Kidney (tissue), 22 donors: ENCODE results near the gene CES2. TPM values are rescaled to one million over a fixed set of nuclear protein-coding genes. Genes with fewer than 3 reads are reported as not detected.

Experiments
- DNase-seq, 5 donors: peaks; one replicate each; pipeline ENCODE4 v3.0.0-alpha.2; 2013 to 2020
- FAIRE-seq: peaks from 2 replicates; lab custom pipeline; 2012; peaks lifted over from hg19 to GRCh38; lab: Jason Lieb, UNC
- H3K27ac ChIP-seq, 2 donors: one replicate each; pipeline ENCODE4 v1.7.0; 2013; ENCODE audit warnings: low read depth in 2 of 2, low read length in 2 of 2, inconsistent platforms in 1 of 2
- H3K27me3 ChIP-seq: one replicate; pipeline ENCODE4 v1.7.1; 2013; ENCODE audit warnings: low read length, inconsistent platforms; ENCODE audit not compliant: control insufficient read depth, insufficient read depth
- H3K36me3 ChIP-seq, 3 donors: one replicate each; pipeline versions ENCODE4 v1.7.0 to v1.7.1; 2013; ENCODE audit warnings: low read length in 3 of 3, control low read depth in 1 of 3, inconsistent platforms in 1 of 3; ENCODE audit not compliant: insufficient read depth in 3 of 3, control insufficient read depth in 2 of 3
- H3K4me1 ChIP-seq, 3 donors: one replicate each; pipeline versions ENCODE4 v1.7.0 to v1.7.1; 2013; ENCODE audit warnings: low read length in 3 of 3, inconsistent platforms in 1 of 3, low read depth in 1 of 3; ENCODE audit not compliant: control insufficient read depth in 2 of 3, insufficient read depth in 2 of 3
- H3K4me3 ChIP-seq, 3 donors: one replicate each; pipeline versions ENCODE4 v1.7.0 to v1.8.1; 2013; ENCODE audit warnings: low read length in 3 of 3, control low read depth in 1 of 3, inconsistent platforms in 1 of 3
- H3K9ac ChIP-seq, 3 donors: one replicate each; pipeline versions ENCODE4 v1.7.0 to v1.7.1; 2013; ENCODE audit warnings: low read length in 3 of 3, control low read depth in 1 of 3, inconsistent platforms in 1 of 3
- H3K9me3 ChIP-seq, 3 donors: one replicate each; pipeline versions ENCODE4 v1.7.0 to v1.7.1; 2013; ENCODE audit warnings: low read length in 3 of 3, control low read depth in 1 of 3, inconsistent platforms in 1 of 3; ENCODE audit not compliant: control insufficient read depth in 2 of 3, insufficient read depth in 1 of 3
- intact Hi-C: fragments of 100-400 bp; cut with DNase I; formaldehyde crosslinking; loops from one replicate; pipeline ENCODE4 v1.11.1; 2022
- long read RNA-seq, 10 donors: library from polyadenylated mRNA in 1 of 10; unstranded in 1 of 10; transcript quantifications; one replicate each; pipeline ENCODE4 v2.0.0 and lab custom pipeline, GENCODE V29; 2021 to 2026
- polyA plus RNA-seq: library from polyadenylated mRNA; stranded (reverse); fragments of 350-450 nt; fragmentation: Illumina TruSeq; extraction: RNeasy Lipid Tissue Mini Kit (QIAGEN cat#74804); gene quantifications from one replicate; pipeline ENCODE4 v1.2.3, GENCODE V29; 2014; ENCODE audit warnings: low read depth, low replicate concordance; ENCODE audit not compliant: insufficient read depth
- total RNA-seq: library from RNA; stranded (reverse); fragmentation: NEBNext Ultra II Directional; extraction: Animal tissue kit (Norgen Biotek cat#: 25700); gene quantifications from one replicate; pipeline ENCODE4 v1.2.1, GENCODE V29; 2021
- TF ChIP-seq, protein P1 (sequence below): IDR thresholded peaks from 3 replicates; pipeline ENCODE4 v1.5.1; 2012; ENCODE audit warnings: mild to moderate bottlenecking, moderate library complexity, borderline replicate concordance; ENCODE audit not compliant: insufficient read depth; ENCODE audit errors: extremely low read depth
- donor health status: control.
- donor health status: control.
- donor health status: control.
- donor health status: control.
- donor health status: control.
- donor health status: DM: yes; HTN: yes; CAD: no.
- donor health status: Normal renal cell carcinoma (clear cell type).

The CES2 gene, protein sequence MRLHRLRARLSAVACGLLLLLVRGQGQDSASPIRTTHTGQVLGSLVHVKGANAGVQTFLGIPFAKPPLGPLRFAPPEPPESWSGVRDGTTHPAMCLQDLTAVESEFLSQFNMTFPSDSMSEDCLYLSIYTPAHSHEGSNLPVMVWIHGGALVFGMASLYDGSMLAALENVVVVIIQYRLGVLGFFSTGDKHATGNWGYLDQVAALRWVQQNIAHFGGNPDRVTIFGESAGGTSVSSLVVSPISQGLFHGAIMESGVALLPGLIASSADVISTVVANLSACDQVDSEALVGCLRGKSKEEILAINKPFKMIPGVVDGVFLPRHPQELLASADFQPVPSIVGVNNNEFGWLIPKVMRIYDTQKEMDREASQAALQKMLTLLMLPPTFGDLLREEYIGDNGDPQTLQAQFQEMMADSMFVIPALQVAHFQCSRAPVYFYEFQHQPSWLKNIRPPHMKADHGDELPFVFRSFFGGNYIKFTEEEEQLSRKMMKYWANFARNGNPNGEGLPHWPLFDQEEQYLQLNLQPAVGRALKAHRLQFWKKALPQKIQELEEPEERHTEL
- total RNA-seq: 72.1 TPM
- 76.9 TPM for polyA plus RNA-seq
- long read RNA-seq, donor 1, partial matches to known transcripts: 0 of 7 reads
- long read RNA-seq, donor 1, other reads (novel, unspliced or antisense): 0 of 7 reads
- long read RNA-seq, donor 2, partial matches to known transcripts: 0 of 3 reads
- long read RNA-seq, donor 2, other reads (novel, unspliced or antisense): 0 of 3 reads
- long read RNA-seq, donor 3, transcript CES2-201 (12 exons, 3,927 nt): major isoform, 6 of 9 reads
- long read RNA-seq, donor 3, partial matches to known transcripts: 0 of 9 reads
- long read RNA-seq, donor 3, other reads (novel, unspliced or antisense): 0 of 9 reads
- long read RNA-seq, donor 4, transcript CES2-201 (12 exons, 3,927 nt): major isoform, 8 of 11 reads
- long read RNA-seq, donor 4, partial matches to known transcripts: 0 of 11 reads
- long read RNA-seq, donor 4, other reads (novel, unspliced or antisense): 0 of 11 reads
- long read RNA-seq, donor 5: 0 reads
- long read RNA-seq, donor 6, partial matches to known transcripts: 0 of 2 reads
- long read RNA-seq, donor 6, other reads (novel, unspliced or antisense): 0 of 2 reads
- long read RNA-seq, donor 7, transcript CES2-201 (12 exons, 3,927 nt): major isoform, 83 of 162 reads
- long read RNA-seq, donor 7, transcript CES2-202 (12 exons, 3,868 nt): minor isoform, 9 of 162 reads
- long read RNA-seq, donor 7, transcript CES2-211 (12 exons, 3,391 nt): minor isoform, 16 of 162 reads
- long read RNA-seq, donor 7, partial matches to known transcripts: 37 of 162 reads
- long read RNA-seq, donor 7, other reads (novel, unspliced or antisense): 17 of 162 reads
- long read RNA-seq, donor 8, partial matches to known transcripts: 0 of 4 reads
- long read RNA-seq, donor 8, other reads (novel, unspliced or antisense): 0 of 4 reads
- long read RNA-seq, donor 9, partial matches to known transcripts: 0 of 4 reads
- long read RNA-seq, donor 9, other reads (novel, unspliced or antisense): 0 of 4 reads
- long read RNA-seq, donor 10, transcript CES2-201 (12 exons, 3,927 nt): major isoform, 7 of 10 reads
- long read RNA-seq, donor 10, partial matches to known transcripts: 0 of 10 reads
- long read RNA-seq, donor 10, other reads (novel, unspliced or antisense): 0 of 10 reads

DNA sequence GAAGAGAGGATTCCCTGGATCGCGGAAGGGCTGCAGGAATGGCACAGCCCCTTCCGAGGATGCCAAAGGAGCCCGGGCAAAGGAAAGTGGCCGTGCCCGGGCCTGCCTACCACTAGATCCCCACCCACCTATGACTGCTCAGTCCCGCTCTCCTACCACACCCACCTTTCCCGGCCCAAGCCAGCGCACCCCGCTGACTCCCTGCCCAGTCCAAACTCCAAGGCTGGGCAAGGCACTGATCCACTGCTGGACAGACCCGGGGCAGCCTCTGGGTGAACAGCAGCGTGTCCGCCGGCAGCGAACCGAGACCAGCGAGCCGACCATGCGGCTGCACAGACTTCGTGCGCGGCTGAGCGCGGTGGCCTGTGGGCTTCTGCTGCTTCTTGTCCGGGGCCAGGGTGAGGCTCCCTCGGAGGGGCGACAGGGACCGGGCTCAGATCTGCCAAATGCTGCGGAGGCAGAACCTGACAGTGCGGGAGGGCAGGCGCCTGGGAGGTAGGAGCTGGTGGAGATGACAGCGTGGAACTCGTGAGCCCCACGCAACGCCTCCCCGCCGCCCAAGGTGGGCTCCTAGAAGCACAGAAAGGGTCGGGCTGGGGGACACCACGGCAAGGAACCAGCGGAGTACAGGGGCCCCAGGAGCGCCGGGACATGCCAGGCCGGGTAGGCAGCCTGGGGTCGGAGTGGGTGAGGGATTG is at the start of gene CES2:
Gene CES2 (plus strand): TSS at position 203 of the 698 bp plus-strand sequence. CDS start 120 bp downstream, at position 323.
- peaks cover 0 to 28% (median 17%) of the 10 kb centered on the region in 3 donors for H3K36me3 ChIP-seq
- FAIRE-seq: no peak
- TF ChIP-seq, protein P1, sequence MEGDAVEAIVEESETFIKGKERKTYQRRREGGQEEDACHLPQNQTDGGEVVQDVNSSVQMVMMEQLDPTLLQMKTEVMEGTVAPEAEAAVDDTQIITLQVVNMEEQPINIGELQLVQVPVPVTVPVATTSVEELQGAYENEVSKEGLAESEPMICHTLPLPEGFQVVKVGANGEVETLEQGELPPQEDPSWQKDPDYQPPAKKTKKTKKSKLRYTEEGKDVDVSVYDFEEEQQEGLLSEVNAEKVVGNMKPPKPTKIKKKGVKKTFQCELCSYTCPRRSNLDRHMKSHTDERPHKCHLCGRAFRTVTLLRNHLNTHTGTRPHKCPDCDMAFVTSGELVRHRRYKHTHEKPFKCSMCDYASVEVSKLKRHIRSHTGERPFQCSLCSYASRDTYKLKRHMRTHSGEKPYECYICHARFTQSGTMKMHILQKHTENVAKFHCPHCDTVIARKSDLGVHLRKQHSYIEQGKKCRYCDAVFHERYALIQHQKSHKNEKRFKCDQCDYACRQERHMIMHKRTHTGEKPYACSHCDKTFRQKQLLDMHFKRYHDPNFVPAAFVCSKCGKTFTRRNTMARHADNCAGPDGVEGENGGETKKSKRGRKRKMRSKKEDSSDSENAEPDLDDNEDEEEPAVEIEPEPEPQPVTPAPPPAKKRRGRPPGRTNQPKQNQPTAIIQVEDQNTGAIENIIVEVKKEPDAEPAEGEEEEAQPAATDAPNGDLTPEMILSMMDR: no peak
- peak within 1 kb of the TSS; percentile 86 to 96 (median 90) for H3K9ac ChIP-seq
- H3K27ac ChIP-seq: peak within 1 kb of the TSS; percentile 92 to 97
- H3K9me3 ChIP-seq: no peaks in the 10 kb centered on the region
- peak; percentile 68 to 91 (median 72) for DNase-seq
- H3K4me1 ChIP-seq: peaks cover 0 to 26% (median 24%) of the 10 kb centered on the region in 3 donors
- peak within 1 kb of the TSS; percentile 92 to 97 (median 96) for H3K4me3 ChIP-seq
- intact Hi-C loops: no loop called here
- H3K27me3 ChIP-seq: no peaks in the 10 kb centered on the region

DNA sequence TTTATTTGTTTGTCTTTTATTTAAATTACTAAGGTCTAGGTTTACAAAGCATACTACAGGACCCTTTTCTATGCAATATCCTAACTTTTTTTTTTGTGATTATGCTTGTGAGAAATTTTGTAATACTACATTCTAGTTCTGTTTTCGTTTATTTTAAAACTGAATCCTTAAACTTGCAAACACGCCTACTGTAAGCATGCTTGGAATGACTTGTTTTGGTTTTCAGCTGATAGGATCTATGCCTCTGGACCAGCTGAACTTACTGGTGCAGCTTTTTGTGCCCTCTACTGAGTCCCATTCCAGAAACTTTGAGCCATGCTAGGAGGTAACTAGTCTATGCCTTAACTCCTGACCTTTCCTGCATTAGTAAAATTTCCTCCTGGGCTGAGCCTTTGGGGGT is 49.0 kb upstream of the CES2 start:
- DNase-seq (no peak), FAIRE-seq (no peak)
- TF ChIP-seq, protein P1: no peak
- Histone ChIP-seq H3K9me3 (no peaks in the 10 kb centered on the region), H3K27me3 (no peaks in the 10 kb centered on the region), H3K36me3 (peaks cover 5 to 18% (median 16%) of the 10 kb centered on the region in 3 donors), H3K9ac (no peak overlapping the region), H3K27ac (peak overlapping the region in 1 of 2 donors; percentile 3), H3K4me1 (peaks cover 0 to 17% (median 14%) of the 10 kb centered on the region in 3 donors), H3K4me3 (peak overlapping the region in 1 of 3 donors; percentile 26)
- intact Hi-C loops: no loop called here
